Measurements from ENCODE around the gene ANKRD9. TPM values are rescaled to one million over a fixed set of nuclear protein-coding genes. Genes with fewer than 3 reads are reported as not detected.

The ANKRD9 gene
- total and polyA plus RNA-seq, 10 of the 15 experiments (the other 5 are each of a cell fraction or from before 2014, with no cell fraction given): 0.03 to 3.6 (median 0.49) TPM

- no peak for TF ChIP-seq HSF1 (IDR thresholded peaks at IDR 0.05; ENCODE audit: low read depth, low read length)
- TF ChIP-seq RCOR1 (conservative IDR thresholded peaks at IDR 0.05; ENCODE audit: low read depth, low read length): no peak
- no peak for TF ChIP-seq BCLAF1 (IDR thresholded peaks at IDR 0.05)
- TF ChIP-seq NR2C1 (IDR thresholded peaks at IDR 0.05): no peak
- no peak for TF ChIP-seq ZNF217 (IDR thresholded peaks at IDR 0.05)
- TF ChIP-seq GATAD2B (conservative IDR thresholded peaks at IDR 0.05; ENCODE audit: low read depth): peak; percentile 88
- peak; percentile 16 for TF ChIP-seq SP1 (IDR thresholded peaks at IDR 0.05; ENCODE audit: low read depth, low read length)
- no peak for TF ChIP-seq RB1 (IDR thresholded peaks at IDR 0.05; ENCODE audit: borderline replicate concordance)
- no peak for TF ChIP-seq NFYB (IDR thresholded peaks at IDR 0.05; ENCODE audit: insufficient read depth, low read depth, low read length)
- TF ChIP-seq CEBPZ (IDR thresholded peaks at IDR 0.05; ENCODE audit: low read depth, low read length): no peak
- TF ChIP-seq NR2F1 (conservative IDR thresholded peaks at IDR 0.05): peak; percentile 59
- TF ChIP-seq FOS (IDR thresholded peaks at IDR 0.05; ENCODE audit: borderline replicate concordance, extremely low read depth, insufficient read length): no peak
- TF ChIP-seq SMAD1 (IDR thresholded peaks at IDR 0.05; ENCODE audit: low read depth, partially characterized antibody): no peak
- TF ChIP-seq ZNF592 (IDR thresholded peaks at IDR 0.05): 0 out of 2 replicates have a peak, but pooled peaks have one; percentile 26
- TF ChIP-seq IRF4 (IDR thresholded peaks at IDR 0.05; ENCODE audit: low read depth, low read length): no peak
- TF ChIP-seq ZNF274 (IDR thresholded peaks at IDR 0.05; ENCODE audit: insufficient read depth, insufficient read length): no peak
Observed at GRCh38 chr14:102516531-102517391, 7.2 kb upstream of the ANKRD9 start (continued).

Data from GM12878 (cell line).